Measurements from ENCODE around the gene PHKA2.
A peak's percentile ranks its signal among the peaks of the same experiment; 100 is the strongest.
"Not testable (repeated sequence)": the region's sequence is repeated elsewhere in the genome, so short reads cannot be mapped to it uniquely, and the experiment has no call there.

Gene PHKA2

DNA sequence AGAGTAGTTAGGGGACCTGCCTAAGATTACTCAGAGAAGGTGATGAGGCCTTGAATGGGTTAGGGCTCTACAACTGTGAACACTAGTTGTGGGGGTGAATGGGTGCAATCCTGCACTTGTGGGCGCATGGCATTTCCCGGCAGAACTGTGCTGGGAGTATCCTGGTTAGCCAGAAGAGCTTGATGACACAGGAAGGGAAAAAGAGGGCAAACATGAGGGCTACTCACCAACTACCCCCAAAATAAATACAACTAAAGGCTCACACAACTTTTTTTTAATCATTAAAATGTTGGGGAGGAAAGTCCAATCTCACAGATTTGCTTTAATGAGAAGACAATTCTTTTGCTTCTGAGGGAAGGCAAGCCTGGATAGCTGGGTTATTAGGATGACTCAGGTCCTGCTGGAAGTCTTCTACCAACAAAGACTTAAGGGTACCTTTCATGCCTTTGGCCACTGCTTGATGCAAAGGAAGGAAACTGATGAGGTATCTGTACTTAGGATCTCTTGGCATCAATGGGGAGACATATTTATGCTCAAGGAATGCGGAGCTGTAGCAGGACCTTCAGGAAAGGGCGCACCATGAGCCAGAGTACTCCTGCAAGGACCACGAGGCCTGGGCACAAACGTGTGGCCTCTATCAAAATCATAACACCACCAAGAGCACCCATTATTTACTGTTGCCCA, 2.6 kb downstream of the PHKA2 start:
- peaks cover 37% of the 10 kb centered on the region for H3K79me2 ChIP-seq (ENCODE audit: insufficient read depth, low read length)
- peak overlapping the region; percentile 86 for H3K4me2 ChIP-seq (ENCODE audit: low read depth, low read length, poor library complexity, severe bottlenecking)
- H3K9ac ChIP-seq (ENCODE audit: low read depth, low read length, poor library complexity, severe bottlenecking): peak overlapping the region; percentile 20

DNA sequence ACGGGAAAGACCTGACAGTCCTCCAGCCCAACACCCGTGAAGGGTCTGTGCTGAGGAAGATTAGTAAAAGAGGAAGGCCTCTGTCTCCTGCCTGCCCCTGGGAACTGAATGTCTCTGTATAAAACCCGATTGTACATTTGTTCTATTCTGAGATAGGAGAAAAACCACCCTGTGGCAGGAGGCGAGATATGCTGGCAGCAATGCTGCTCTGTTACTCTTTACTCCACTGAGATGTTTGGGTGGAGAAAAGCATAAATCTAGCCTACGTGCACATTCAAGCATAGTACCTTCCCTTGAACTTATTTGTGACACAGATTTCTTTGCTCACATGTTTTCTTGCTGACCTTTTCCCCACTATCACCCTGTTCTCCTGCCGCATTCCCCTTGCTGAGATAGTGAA, 3.7 kb downstream of the PHKA2 start:
- not testable (repeated sequence) for H3K27me3 ChIP-seq (ENCODE audit: insufficient read depth, low read length, poor library complexity, severe bottlenecking); H2AFZ ChIP-seq (ENCODE audit: low read length); H3F3A ChIP-seq (ENCODE audit: low read depth); H3K36me3 ChIP-seq (ENCODE audit: insufficient read depth, low read length); H3K9me3 ChIP-seq (ENCODE audit: insufficient read depth, low read depth, low read length); H3K9me2 ChIP-seq (replicated peaks; ENCODE audit: low read depth, low read length); H3K9ac ChIP-seq (ENCODE audit: low read depth, low read length, poor library complexity, severe bottlenecking)
- peak overlapping the region; percentile 86 for H3K4me2 ChIP-seq (ENCODE audit: low read depth, low read length, poor library complexity, severe bottlenecking)
- H3K79me2 ChIP-seq (ENCODE audit: insufficient read depth, low read length): peaks cover 37% of the 10 kb centered on the region
- peaks cover 16% of the 10 kb centered on the region for H4K20me1 ChIP-seq (ENCODE audit: insufficient read depth, low read length, poor library complexity, severe bottlenecking)
- peaks cover 15% of the 10 kb centered on the region for H3K4me1 ChIP-seq (ENCODE audit: insufficient read depth, low read length, poor library complexity, severe bottlenecking)
- H3K4me3 ChIP-seq (ENCODE audit: low read length, poor library complexity, severe bottlenecking): peak overlapping the region; percentile 90

More for the DNA sequence above, 2.6 kb downstream of the PHKA2 start:
- Histone ChIP-seq H3K36me3 (ENCODE audit: insufficient read depth, low read length) (no peaks in the 10 kb centered on the region), H3K4me1 (ENCODE audit: insufficient read depth, low read length, poor library complexity, severe bottlenecking) (peaks cover 18% of the 10 kb centered on the region), H3K9me2 (replicated peaks; ENCODE audit: low read depth, low read length) (no peaks in the 10 kb centered on the region), H2AFZ (ENCODE audit: low read length) (no peak overlapping the region), H3F3A (ENCODE audit: low read depth) (no peaks in the 10 kb centered on the region), H4K20me1 (ENCODE audit: insufficient read depth, low read length, poor library complexity, severe bottlenecking) (peaks cover 16% of the 10 kb centered on the region), H3K9me3 (ENCODE audit: insufficient read depth, low read depth, low read length) (no peaks in the 10 kb centered on the region), H3K4me3 (ENCODE audit: low read length, poor library complexity, severe bottlenecking) (peak overlapping the region; percentile 90), H3K27me3 (ENCODE audit: insufficient read depth, low read length, poor library complexity, severe bottlenecking) (no peaks in the 10 kb centered on the region)
- TF ChIP-seq, protein P1, sequence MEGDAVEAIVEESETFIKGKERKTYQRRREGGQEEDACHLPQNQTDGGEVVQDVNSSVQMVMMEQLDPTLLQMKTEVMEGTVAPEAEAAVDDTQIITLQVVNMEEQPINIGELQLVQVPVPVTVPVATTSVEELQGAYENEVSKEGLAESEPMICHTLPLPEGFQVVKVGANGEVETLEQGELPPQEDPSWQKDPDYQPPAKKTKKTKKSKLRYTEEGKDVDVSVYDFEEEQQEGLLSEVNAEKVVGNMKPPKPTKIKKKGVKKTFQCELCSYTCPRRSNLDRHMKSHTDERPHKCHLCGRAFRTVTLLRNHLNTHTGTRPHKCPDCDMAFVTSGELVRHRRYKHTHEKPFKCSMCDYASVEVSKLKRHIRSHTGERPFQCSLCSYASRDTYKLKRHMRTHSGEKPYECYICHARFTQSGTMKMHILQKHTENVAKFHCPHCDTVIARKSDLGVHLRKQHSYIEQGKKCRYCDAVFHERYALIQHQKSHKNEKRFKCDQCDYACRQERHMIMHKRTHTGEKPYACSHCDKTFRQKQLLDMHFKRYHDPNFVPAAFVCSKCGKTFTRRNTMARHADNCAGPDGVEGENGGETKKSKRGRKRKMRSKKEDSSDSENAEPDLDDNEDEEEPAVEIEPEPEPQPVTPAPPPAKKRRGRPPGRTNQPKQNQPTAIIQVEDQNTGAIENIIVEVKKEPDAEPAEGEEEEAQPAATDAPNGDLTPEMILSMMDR (conservative IDR thresholded peaks at IDR 0.05; ENCODE audit: low read length): no peak
- no peak for TF ChIP-seq EZH2phosphoT487 (IDR thresholded peaks at IDR 0.05; ENCODE audit: borderline replicate concordance)

DNA sequence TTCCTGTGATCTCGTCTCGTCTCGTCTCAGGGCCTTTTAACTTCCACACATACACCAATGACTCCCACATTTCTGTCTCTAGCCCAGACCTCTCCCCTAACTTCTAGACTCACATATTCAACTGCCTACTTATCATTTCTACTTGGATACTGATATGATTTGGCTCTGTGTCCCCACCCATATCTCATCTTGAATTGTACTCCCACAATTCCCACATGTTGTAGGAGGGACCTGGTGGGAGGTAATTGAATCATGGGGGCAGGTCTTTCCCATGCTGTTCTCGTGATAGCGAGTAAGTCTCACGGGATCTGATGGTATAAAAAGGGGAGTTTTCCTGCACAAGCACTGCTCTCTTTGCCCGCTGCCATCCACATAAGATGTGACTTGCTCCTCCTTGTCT, 8.9 kb downstream of the PHKA2 start:
- Histone ChIP-seq H2AFZ (ENCODE audit: low read length) (no peak overlapping the region), H3K27me3 (ENCODE audit: insufficient read depth, low read length, poor library complexity, severe bottlenecking) (no peaks in the 10 kb centered on the region), H3K9ac (ENCODE audit: low read depth, low read length, poor library complexity, severe bottlenecking) (no peak overlapping the region), H3K4me1 (ENCODE audit: insufficient read depth, low read length, poor library complexity, severe bottlenecking) (no peaks in the 10 kb centered on the region), H3F3A (ENCODE audit: low read depth) (no peaks in the 10 kb centered on the region), H3K4me2 (ENCODE audit: low read depth, low read length, poor library complexity, severe bottlenecking) (no peak overlapping the region), H3K9me3 (ENCODE audit: insufficient read depth, low read depth, low read length) (no peaks in the 10 kb centered on the region), H3K36me3 (ENCODE audit: insufficient read depth, low read length) (no peaks in the 10 kb centered on the region), H3K9me2 (replicated peaks; ENCODE audit: low read depth, low read length) (no peaks in the 10 kb centered on the region), H3K79me2 (ENCODE audit: insufficient read depth, low read length) (no peaks in the 10 kb centered on the region), H3K4me3 (ENCODE audit: low read length, poor library complexity, severe bottlenecking) (no peak overlapping the region), H4K20me1 (ENCODE audit: insufficient read depth, low read length, poor library complexity, severe bottlenecking) (peaks cover 8% of the 10 kb centered on the region)
- TF ChIP-seq, protein P1 (conservative IDR thresholded peaks at IDR 0.05; ENCODE audit: low read length): no peak
- TF ChIP-seq EZH2phosphoT487 (IDR thresholded peaks at IDR 0.05; ENCODE audit: borderline replicate concordance): no peak

Measured in Loucy (cell line).